Non-pigmented ciliary epithelial cell (primary cell): ENCODE results near the gene CLMN.

ENCODE experiments used
- DNase-seq: peaks from one replicate; pipeline ENCODE4 v3.0.0-alpha.2; 2010; ENCODE audit warnings: low read depth

CLMN gene

GRCh38 chr14:95341115-95341514 lies 21.4 kb upstream of the CLMN start:
- no peak for DNase-seq

- no peak for DNase-seq
These were observed 20.5 kb upstream of the CLMN start for GRCh38 chr14:95340201-95340697.

GRCh38 chr14:95339301-95339865 lies 19.7 kb upstream of the CLMN start:
- DNase-seq = no peak

- no peak for DNase-seq
These were observed 18.7 kb upstream of the CLMN start for GRCh38 chr14:95338436-95338835.

GRCh38 chr14:95337041-95337595 lies 17.4 kb upstream of the CLMN start:
- DNase-seq = no peak

GRCh38 chr14:95336192-95336760 lies 16.6 kb upstream of the CLMN start:
- DNase-seq = no peak

- no peak for DNase-seq
These were observed 15.4 kb upstream of the CLMN start for GRCh38 chr14:95335071-95335470.

GRCh38 chr14:95334044-95334443 lies 14.3 kb upstream of the CLMN start:
- DNase-seq = no peak

GRCh38 chr14:95332641-95333040 lies 12.9 kb upstream of the CLMN start:
- no peak for DNase-seq

GRCh38 chr14:95331708-95332408 lies 12.2 kb upstream of the CLMN start:
- no peak for DNase-seq

GRCh38 chr14:95330591-95331370 lies 11.1 kb upstream of the CLMN start:
- no peak for DNase-seq

- no peak for DNase-seq
These were observed 10.2 kb upstream of the CLMN start for GRCh38 chr14:95329941-95330340.

- no peak for DNase-seq
These were observed 9.2 kb upstream of the CLMN start for GRCh38 chr14:95328729-95329503.

- no peak for DNase-seq
These were observed 8.1 kb upstream of the CLMN start for GRCh38 chr14:95327558-95328374.

GRCh38 chr14:95326987-95327386 lies 7.3 kb upstream of the CLMN start:
- no peak for DNase-seq

- no peak for DNase-seq
These were observed 4.2 kb upstream of the CLMN start for GRCh38 chr14:95323917-95324316.

GRCh38 chr14:95323361-95323760 lies 3.7 kb upstream of the CLMN start:
- no peak for DNase-seq

- no peak for DNase-seq
These were observed 2.9 kb upstream of the CLMN start for GRCh38 chr14:95322651-95323050.

- DNase-seq = no peak
These were observed 2.2 kb upstream of the CLMN start for GRCh38 chr14:95321693-95322455.
